GM23248 (cell line): Measurements from ENCODE around the gene RARA. TPM values are rescaled to one million over a fixed set of nuclear protein-coding genes. Genes with fewer than 3 reads are reported as not detected.
A peak's percentile ranks its signal among the peaks of the same experiment; 100 is the strongest.
"Not testable (repeated sequence)": the region's sequence is repeated elsewhere in the genome, so short reads cannot be mapped to it uniquely, and the experiment has no call there.

ENCODE experiments used
- DNase-seq: peaks from one replicate; pipeline ENCODE4 v3.0.0-alpha.2; 2015
- H2AFZ ChIP-seq: fragments of 200-600 bp; sonication (generic); 2 replicates; pipeline ENCODE4 v1.6.1; 2016; ENCODE audit warnings: antibody characterized with exemption
- H3F3A ChIP-seq: fragments of 200-600 bp; sonication (generic); 2 replicates; pipeline ENCODE4 v1.6.1; 2016; ENCODE audit warnings: mild to moderate bottlenecking, antibody characterized with exemption, mixed run types; ENCODE audit not compliant: insufficient read depth
- H3K27ac ChIP-seq: fragments of 200-600 bp; sonication (generic); 2 replicates; pipeline ENCODE4 v1.5.1; 2016; ENCODE audit warnings: mild to moderate bottlenecking
- H3K27me3 ChIP-seq: fragments of 200-600 bp; sonication (generic); replicated peaks from 2 replicates; pipeline ENCODE4 v1.6.1; 2016; ENCODE audit warnings: mild to moderate bottlenecking; ENCODE audit not compliant: insufficient read depth
- H3K36me3 ChIP-seq: fragments of 200-600 bp; sonication (generic); 2 replicates; pipeline ENCODE4 v1.6.1; 2016; ENCODE audit warnings: low read depth, mild to moderate bottlenecking
- H3K4me1 ChIP-seq: fragments of 200-600 bp; sonication (generic); 2 replicates; pipeline ENCODE4 v1.6.1; 2016; ENCODE audit warnings: mild to moderate bottlenecking; ENCODE audit not compliant: insufficient read depth
- H3K4me2 ChIP-seq: fragments of 200-600 bp; sonication (generic); one replicate; pipeline ENCODE4 v1.6.1; 2016; ENCODE audit warnings: mild to moderate bottlenecking; ENCODE audit not compliant: unreplicated experiment
- H3K4me3 ChIP-seq: fragments of 200-600 bp; sonication (generic); 2 replicates; pipeline ENCODE4 v1.5.1; 2016; ENCODE audit warnings: mild to moderate bottlenecking
- H3K79me2 ChIP-seq: fragments of 200-600 bp; sonication (generic); 2 replicates; pipeline ENCODE4 v1.6.1; 2016; ENCODE audit warnings: mild to moderate bottlenecking; ENCODE audit not compliant: insufficient read depth
- H3K9ac ChIP-seq: fragments of 200-600 bp; sonication (generic); 2 replicates; pipeline ENCODE4 v1.6.1; 2016; ENCODE audit warnings: mild to moderate bottlenecking
- H3K9me2 ChIP-seq: fragments of 200-600 bp; sonication (generic); 2 replicates; pipeline ENCODE4 v1.6.1; 2016; ENCODE audit warnings: mixed run types, mild to moderate bottlenecking, moderate library complexity; ENCODE audit not compliant: insufficient read depth
- H3K9me3 ChIP-seq: fragments of 200-600 bp; sonication (generic); one replicate; pipeline ENCODE4 v1.6.1; 2017; ENCODE audit warnings: low read depth
- H4K20me1 ChIP-seq: fragments of 200-600 bp; sonication (generic); 2 replicates; pipeline ENCODE4 v1.6.0; 2016; ENCODE audit not compliant: insufficient read depth
- EZH2 ChIP-seq: fragments of 200-600 bp; sonication (generic); IDR thresholded peaks from 2 replicates; pipeline ENCODE4 v1.6.1; 2018; ENCODE audit warnings: antibody characterized with exemption, mild to moderate bottlenecking; ENCODE audit not compliant: insufficient read depth, poor library complexity, severe bottlenecking
- EZH2phosphoT487 ChIP-seq: fragments of 200-600 bp; sonication (generic); IDR thresholded peaks from 2 replicates; pipeline ENCODE4 v1.6.1; 2018; ENCODE audit warnings: antibody characterized with exemption, moderate library complexity, mild to moderate bottlenecking, low read depth; ENCODE audit not compliant: insufficient read depth
- WGBS, 2 experiments: methylation state at CpG; one replicate each; pipeline ENCODE4 v1.1.6; 2015 to 2017; ENCODE audit warnings: low lambda C conversion rate in 2 of 2, low coverage in 1 of 2; ENCODE audit errors: missing lambda C conversion rate in 2 of 2; 5-methylcytosine and 5-hydroxymethylcytosine counted together
- in situ Hi-C: fragments of 300-500 bp; cut with MboI; formaldehyde crosslinking; loops from 2 replicates; pipeline ENCODE4 v1.15.0; 2020
- polyA plus RNA-seq: library from polyadenylated mRNA; unstranded; fragments of >200 nt; fragmentation: Nextera tagmentation; extraction: Ambion mirVana; gene quantifications from 2 replicates; pipeline ENCODE4 v1.2.1, GENCODE V29; 2016
- small RNA-seq: library from RNA; depleted of rRNA; stranded (forward); fragments of <200 nt; gene quantifications from one replicate; pipeline ENCODE3, GENCODE V24; 2014; ENCODE audit warnings: low read depth, low replicate concordance
- total RNA-seq: library from RNA; depleted of rRNA; stranded (reverse); fragments of >200 nt; shearing (Covaris generic); gene quantifications from 2 replicates; pipeline ENCODE4 v1.2.3, GENCODE V29; 2014; rRNA removed

Gene RARA
- total and polyA plus RNA-seq, 2 experiments from 2014 or later, result 23.7 to 38.9 TPM

DNA sequence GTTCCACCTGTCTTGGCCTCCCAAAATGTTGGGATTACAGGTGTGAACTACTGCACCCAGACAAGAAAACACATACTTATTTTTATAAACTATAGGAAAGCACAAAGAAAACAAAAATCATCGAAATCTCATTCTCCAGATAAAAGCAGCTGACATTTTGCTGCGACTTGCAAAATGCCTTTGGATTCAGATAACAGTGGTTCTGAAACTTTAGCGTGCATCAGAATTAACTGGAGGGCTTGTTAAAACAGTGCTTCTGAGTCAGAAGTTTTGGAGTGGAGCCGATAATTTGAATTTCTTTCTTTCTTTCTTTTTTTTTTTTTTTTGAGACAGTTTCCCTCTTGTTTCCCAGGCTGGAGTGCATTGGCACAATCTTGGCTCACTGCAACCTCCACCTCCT lies 73.3 kb downstream of the RARA start:
- Histone ChIP-seq H3K4me2 (no peak overlapping the region), H3K36me3 (no peaks in the 10 kb centered on the region), H3K9me3 (no peaks in the 10 kb centered on the region), H2AFZ (no peak overlapping the region), H3K4me1 (no peaks in the 10 kb centered on the region), H3K9me2 (no peaks in the 10 kb centered on the region), H3K4me3 (no peak overlapping the region), H3K27me3 (no peaks in the 10 kb centered on the region), H4K20me1 (no peaks in the 10 kb centered on the region), H3K27ac (no peak overlapping the region), H3K79me2 (no peaks in the 10 kb centered on the region), H3K9ac (no peak overlapping the region), H3F3A (peaks cover 9% of the 10 kb centered on the region; the same call in 1 of the 2 replicates)
- no peak for DNase-seq
- 85 to 93% methylated on average over 4 of the region's 4 CpGs for WGBS, 2 experiments
- in situ Hi-C loops, result no loop called here
- no peak for TF ChIP-seq EZH2
- no peak for TF ChIP-seq EZH2phosphoT487

DNA sequence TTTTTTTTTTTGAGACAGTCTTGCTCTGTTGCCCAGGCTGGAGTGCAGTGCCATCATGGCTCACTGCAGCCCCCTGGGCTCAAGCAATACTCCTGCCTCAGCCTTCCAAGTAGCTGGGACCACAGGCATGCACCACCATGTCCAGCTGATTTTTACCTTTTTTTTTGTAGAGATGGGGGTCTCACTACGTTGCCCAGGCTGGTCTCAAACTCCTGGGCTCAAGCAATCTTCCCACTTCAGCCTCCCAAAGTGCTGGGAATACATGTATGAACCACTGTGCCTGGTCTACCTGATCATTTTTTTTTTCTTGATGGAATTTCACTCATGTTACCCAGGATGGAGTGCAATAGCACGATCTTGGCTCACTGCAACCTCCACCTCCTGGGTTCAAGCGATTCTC lies 77.6 kb downstream of the RARA start:
- H3K4me2 ChIP-seq, H3K4me3 ChIP-seq, H3K9ac ChIP-seq, DNase-seq, H3K27ac ChIP-seq, H3K4me1 ChIP-seq, H4K20me1 ChIP-seq, in situ Hi-C loops, H2AFZ ChIP-seq, H3K27me3 ChIP-seq, H3K79me2 ChIP-seq, H3K9me3 ChIP-seq, H3K9me2 ChIP-seq: not testable (repeated sequence)
- 100% methylated on average over 3 of the region's 3 CpGs for WGBS, 2 experiments
- Histone ChIP-seq H3K36me3 (peaks cover 16% of the 10 kb centered on the region; the same call in 1 of the 2 replicates), H3F3A (peaks cover 29% of the 10 kb centered on the region; the same call in 1 of the 2 replicates)

DNA sequence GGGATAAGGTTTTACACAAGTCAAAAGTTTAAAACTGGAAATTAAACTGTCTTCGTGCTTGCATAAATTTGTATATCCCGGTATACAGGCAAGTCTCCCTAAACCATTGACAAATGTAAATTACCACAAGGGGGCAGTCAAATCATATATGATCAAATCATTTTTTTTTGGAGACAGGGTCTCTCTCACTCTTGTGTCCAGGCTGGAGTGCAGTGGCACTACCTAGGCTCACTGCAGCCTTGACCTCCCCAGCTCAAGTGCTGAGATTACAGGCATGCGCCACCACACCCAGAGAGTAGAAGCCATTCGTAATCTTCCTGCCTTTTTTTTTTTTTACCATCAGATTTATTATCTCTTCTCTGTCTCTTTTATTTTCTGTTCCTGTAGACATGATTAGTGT lies 90.2 kb downstream of the RARA start:
- Histone ChIP-seq H3K79me2 (no peaks in the 10 kb centered on the region), H3K9ac (peak overlapping the region; percentile 11; the same call in 1 of the 2 replicates), H3K4me1 (no peaks in the 10 kb centered on the region), H3K9me2 (no peaks in the 10 kb centered on the region), H3K27me3 (no peaks in the 10 kb centered on the region), H2AFZ (peak overlapping the region; percentile 46), H3K4me3 (no peak overlapping the region), H3K4me2 (peak overlapping the region; percentile 2), H4K20me1 (no peaks in the 10 kb centered on the region), H3K9me3 (no peaks in the 10 kb centered on the region), H3K27ac (no peak overlapping the region), H3K36me3 (peaks cover 5% of the 10 kb centered on the region; the same call in 1 of the 2 replicates), H3F3A (peaks cover 25% of the 10 kb centered on the region)
- DNase-seq, result peak; percentile 76
- WGBS, 2 experiments, result 53 to 63% methylated on average over 4 of the region's 4 CpGs
- in situ Hi-C loops, result no loop called here
- no peak for TF ChIP-seq EZH2
- TF ChIP-seq EZH2phosphoT487, result no peak

DNA sequence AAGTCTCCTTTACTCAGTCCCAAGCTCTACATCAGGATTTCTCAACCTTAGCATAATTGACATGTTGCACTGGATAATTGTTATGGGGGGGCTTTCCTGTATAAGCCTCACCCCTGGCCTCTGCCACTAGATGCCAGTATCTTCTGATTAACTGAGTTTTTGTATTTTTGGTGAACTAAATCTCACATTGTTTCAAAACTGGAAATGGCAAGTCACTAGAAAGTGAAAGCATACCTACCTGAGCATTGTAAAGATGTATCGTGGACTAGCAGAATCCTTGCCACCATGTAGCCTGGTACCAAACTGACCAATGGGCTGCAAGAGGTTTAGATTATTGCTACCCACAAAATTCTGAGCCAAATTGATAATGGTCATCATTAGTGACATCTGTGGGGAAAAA lies 93.7 kb downstream of the RARA start:
- Histone ChIP-seq H3K79me2 (no peaks in the 10 kb centered on the region), H3K27ac (no peak overlapping the region), H4K20me1 (no peaks in the 10 kb centered on the region), H3K9ac (no peak overlapping the region), H3K27me3 (no peaks in the 10 kb centered on the region), H3K4me2 (no peak overlapping the region), H2AFZ (peak overlapping the region; percentile 24), H3K9me2 (no peaks in the 10 kb centered on the region), H3K4me1 (no peaks in the 10 kb centered on the region), H3K9me3 (no peaks in the 10 kb centered on the region), H3K36me3 (no peaks in the 10 kb centered on the region), H3F3A (peaks cover 24% of the 10 kb centered on the region), H3K4me3 (no peak overlapping the region)
- WGBS, 2 experiments, result 100% methylated on average over 1 of the region's 1 CpG
- in situ Hi-C loops, result no loop called here
- TF ChIP-seq EZH2, result no peak
- no peak for TF ChIP-seq EZH2phosphoT487
- DNase-seq, result no peak

DNA sequence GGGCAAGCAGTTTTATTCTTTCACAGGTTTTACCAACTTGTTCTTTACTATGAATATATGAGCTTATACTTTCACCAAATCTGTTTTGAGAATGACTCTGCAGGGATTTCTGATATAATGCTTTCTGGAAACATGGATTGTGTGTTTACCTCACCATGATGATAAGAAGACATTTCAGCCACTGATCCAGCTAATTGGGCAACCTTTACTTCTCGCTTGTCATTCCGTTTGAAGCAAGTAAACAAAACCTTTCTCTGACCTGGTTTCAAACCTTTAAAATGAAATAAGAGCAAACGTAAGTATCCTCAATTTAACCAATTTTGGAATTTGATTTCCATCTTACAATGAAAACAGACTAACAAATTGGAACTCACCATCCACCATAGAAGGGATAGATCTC lies 95.0 kb downstream of the RARA start:
- Histone ChIP-seq H3F3A (peaks cover 24% of the 10 kb centered on the region), H3K79me2 (peaks cover 7% of the 10 kb centered on the region; the same call in 1 of the 2 replicates), H2AFZ (peak overlapping the region; percentile 44; the same call in 1 of the 2 replicates), H3K4me3 (no peak overlapping the region), H4K20me1 (no peaks in the 10 kb centered on the region), H3K9me2 (no peaks in the 10 kb centered on the region), H3K4me1 (no peaks in the 10 kb centered on the region), H3K27ac (no peak overlapping the region), H3K9me3 (no peaks in the 10 kb centered on the region), H3K9ac (no peak overlapping the region), H3K36me3 (no peaks in the 10 kb centered on the region), H3K27me3 (no peaks in the 10 kb centered on the region), H3K4me2 (no peak overlapping the region)
- WGBS, 2 experiments, result 96 to 98% methylated on average over 3 of the region's 3 CpGs
- TF ChIP-seq EZH2phosphoT487 (no peak), EZH2 (no peak)
- in situ Hi-C loops, result no loop called here
- DNase-seq, result no peak

Small RNA genes lying within 50 kb of the gene (small RNA-seq; reads per million reads assigned to genes)
- not detected for gene RF00019
- not detected for gene RNA5SP441

Other genes with a start within 250 kb of the RARA start
- 33.3 and 36.2 TPM in 2 replicates for gene THRA, start 246.2 kb upstream of the RARA start, total RNA-seq
- gene THRA, start 246.2 kb upstream of the RARA start, polyA plus RNA-seq, result 15.8 and 16.4 TPM in 2 replicates
- 0.76 and 2.4 TPM in 2 replicates for gene NR1D1, start 208.6 kb upstream of the RARA start, total RNA-seq
- gene NR1D1, start 208.6 kb upstream of the RARA start, polyA plus RNA-seq, result 4.6 and 5.4 TPM in 2 replicates
- gene MSL1, start 187.2 kb upstream of the RARA start, total RNA-seq, result 45.3 and 76.1 TPM in 2 replicates
- 8.9 and 9.0 TPM in 2 replicates for gene MSL1, start 187.2 kb upstream of the RARA start, polyA plus RNA-seq
- gene CASC3, start 168.6 kb upstream of the RARA start, total RNA-seq, result 28.7 and 49.3 TPM in 2 replicates
- gene CASC3, start 168.6 kb upstream of the RARA start, polyA plus RNA-seq, result 37.1 and 39.1 TPM in 2 replicates
- 0.51 and 0.76 TPM in 2 replicates for gene RAPGEFL1, start 131.7 kb upstream of the RARA start, total RNA-seq
- gene RAPGEFL1, start 131.7 kb upstream of the RARA start, polyA plus RNA-seq, result 0.77 and 0.96 TPM in 2 replicates
- gene WIPF2, start 89.9 kb upstream of the RARA start, total RNA-seq, result 5.9 and 6.2 TPM in 2 replicates
- 20.5 and 21.5 TPM in 2 replicates for gene WIPF2, start 89.9 kb upstream of the RARA start, polyA plus RNA-seq
- 12.4 and 13.4 TPM in 2 replicates for gene CDC6, start 21.3 kb upstream of the RARA start, total RNA-seq
- gene CDC6, start 21.3 kb upstream of the RARA start, polyA plus RNA-seq, result 8.8 and 9.8 TPM in 2 replicates
- 1.2 TPM in 1 of 2 replicates, not detected in the other for gene GJD3, start 55.6 kb downstream of the RARA start, total RNA-seq
- 1.3 and 2.0 TPM in 2 replicates for gene GJD3, start 55.6 kb downstream of the RARA start, polyA plus RNA-seq
- 71.4 and 75.8 TPM in 2 replicates for gene TOP2A, start 108.7 kb downstream of the RARA start, total RNA-seq
- gene TOP2A, start 108.7 kb downstream of the RARA start, polyA plus RNA-seq, result 39.6 and 47.0 TPM in 2 replicates
- 361 and 408 TPM in 2 replicates for gene IGFBP4, start 134.3 kb downstream of the RARA start, total RNA-seq
- 1,209 and 1,277 TPM in 2 replicates for gene IGFBP4, start 134.3 kb downstream of the RARA start, polyA plus RNA-seq
- gene TNS4, start 192.4 kb downstream of the RARA start, total RNA-seq, result not detected in 2 replicates
- 0.20 and 0.44 TPM in 2 replicates for gene TNS4, start 192.4 kb downstream of the RARA start, polyA plus RNA-seq